Stimulated activated CD8-positive, alpha-beta memory T cell treated with anti-CD3 and anti-CD28 coated beads, Interleukin-4, amount 100 ng/mL, for 24 hours (primary cell): ENCODE measurements around the gene PI4KA.

Experiments
- DNase-seq: peaks from one replicate; pipeline ENCODE4 v3.0.0-alpha.2; 2020; ENCODE audit warnings: low read depth

Gene PI4KA

GRCh38 chr22:20792966-20793728 lies 65.5 kb downstream of the PI4KA start:
- no peak for DNase-seq

- DNase-seq = no peak
Measured at GRCh38 chr22:20792221-20792965, 66.2 kb downstream of the PI4KA start.

GRCh38 chr22:20788627-20789344 lies 69.8 kb downstream of the PI4KA start:
- DNase-seq = no peak

- DNase-seq = no peak
Measured at GRCh38 chr22:20787746-20788626, 70.6 kb downstream of the PI4KA start.

DNA sequence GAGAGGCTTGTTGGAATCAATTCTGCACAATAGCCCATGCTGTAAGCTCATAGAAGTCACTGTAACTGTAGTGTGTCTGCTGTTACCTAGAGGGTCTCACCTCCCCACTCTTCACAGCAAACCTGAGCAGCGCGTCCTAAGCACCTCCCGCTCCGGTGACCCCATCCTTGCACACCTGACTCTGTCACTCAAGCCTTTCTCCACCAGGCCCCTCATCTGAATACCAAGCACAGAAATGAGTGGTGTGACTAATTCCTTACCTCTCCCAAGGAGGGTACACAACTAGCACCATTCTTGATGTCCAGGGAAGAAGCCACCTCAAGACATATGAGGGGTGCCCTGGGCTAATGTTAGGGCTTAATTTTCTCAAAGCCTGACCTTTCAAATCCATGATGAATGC lies 71.4 kb downstream of the PI4KA start:
- no peak for DNase-seq

GRCh38 chr22:20786536-20786979 lies 72.1 kb downstream of the PI4KA start:
- DNase-seq = no peak

- DNase-seq = no peak
Measured at GRCh38 chr22:20786048-20786447, 72.6 kb downstream of the PI4KA start.

- no peak for DNase-seq
Measured at GRCh38 chr22:20785415-20785814, 73.2 kb downstream of the PI4KA start.

DNA sequence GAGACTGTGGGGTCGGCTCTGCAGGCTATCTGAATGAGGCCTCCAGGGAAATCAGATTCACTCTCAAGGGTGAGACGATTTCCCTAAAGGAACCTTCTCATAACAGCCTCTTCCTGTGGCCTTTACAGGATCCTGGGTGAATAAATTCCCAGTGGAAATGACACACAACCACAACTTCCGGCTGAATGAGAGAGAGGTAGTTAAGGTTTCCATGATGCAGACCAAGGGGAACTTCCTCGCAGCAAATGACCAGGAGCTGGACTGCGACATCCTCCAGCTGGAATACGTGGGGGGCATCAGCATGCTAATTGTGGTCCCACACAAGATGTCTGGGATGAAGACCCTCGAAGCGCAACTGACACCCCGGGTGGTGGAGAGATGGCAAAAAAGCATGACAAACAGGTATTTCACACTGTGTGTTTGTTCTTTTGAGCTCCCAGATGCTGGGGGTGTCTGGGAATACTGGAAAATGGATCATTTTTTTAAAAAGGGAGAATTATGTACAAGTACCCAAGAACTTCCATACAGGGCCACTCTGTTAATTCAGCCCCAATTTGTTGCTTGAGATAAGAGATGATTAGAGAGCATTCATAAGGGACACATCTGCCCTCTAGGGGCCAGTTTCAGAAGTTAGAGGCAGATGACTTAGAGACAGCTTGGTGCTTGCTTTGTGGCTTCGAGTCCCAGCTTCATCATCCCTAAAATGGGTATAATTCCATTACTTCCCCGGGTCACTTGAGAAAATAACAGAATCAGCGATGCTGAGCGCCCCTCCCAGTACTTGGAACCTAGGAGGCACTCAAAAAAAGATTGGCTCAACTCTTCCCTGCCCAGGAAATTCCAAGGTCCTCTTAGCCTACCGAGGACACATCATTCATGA lies 74.5 kb downstream of the PI4KA start:
- DNase-seq = peak; percentile 18

GRCh38 chr22:20783300-20783673 lies 75.3 kb downstream of the PI4KA start:
- no peak for DNase-seq

- no peak for DNase-seq
Measured at GRCh38 chr22:20782596-20783299, 75.9 kb downstream of the PI4KA start.

DNA sequence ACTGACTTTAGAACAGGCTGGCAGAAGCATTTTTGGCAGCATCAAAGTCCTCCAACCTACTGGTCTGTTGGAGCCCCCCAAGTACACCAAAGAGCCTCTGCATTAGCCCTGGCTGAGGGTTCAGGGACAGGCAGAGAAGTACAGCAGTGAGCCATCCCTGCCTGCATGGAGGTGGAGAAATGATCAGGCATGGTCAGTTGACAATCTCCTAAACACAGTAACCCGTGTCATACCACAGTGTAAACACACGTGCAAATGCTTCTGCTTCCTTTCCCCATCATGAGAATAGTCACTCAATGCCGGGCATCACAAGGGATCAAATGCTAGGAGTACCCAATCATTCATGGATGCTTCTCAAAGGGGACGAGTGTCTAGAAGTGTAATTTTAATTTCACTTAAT lies 76.5 kb downstream of the PI4KA start:
- DNase-seq = no peak

DNA sequence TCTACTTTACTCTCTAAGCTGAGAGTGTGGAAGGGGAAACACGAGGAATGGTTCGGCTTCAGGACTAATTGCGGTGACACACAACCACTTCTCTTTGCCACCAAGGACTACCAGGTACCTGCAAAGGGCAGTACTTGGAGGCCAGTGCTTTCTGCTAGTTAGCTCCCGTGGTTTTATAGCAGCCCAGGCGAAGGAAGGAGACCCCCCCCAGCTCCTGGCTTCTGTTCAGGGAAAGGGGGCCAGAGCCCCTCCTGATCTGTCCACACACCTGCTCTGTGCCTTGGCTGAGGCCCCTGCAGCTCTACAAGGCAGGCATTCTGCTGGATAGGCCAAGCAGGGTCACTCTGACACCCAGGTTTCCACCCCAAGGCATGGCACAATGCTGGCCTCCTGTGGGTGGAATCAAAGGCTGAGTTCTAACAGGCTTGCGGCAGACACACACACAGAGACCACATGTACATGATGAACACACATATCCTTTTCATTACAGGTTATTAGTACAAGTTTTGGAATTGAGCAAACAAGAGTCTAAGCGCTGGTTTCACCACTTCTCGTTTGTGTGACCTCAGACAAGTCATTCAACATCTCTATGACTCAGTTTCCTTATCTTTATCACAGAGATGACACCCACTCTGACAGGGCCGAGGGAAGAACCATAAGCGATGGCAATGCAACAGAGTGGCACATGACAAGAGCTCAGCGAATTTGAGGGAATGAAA lies 77.2 kb downstream of the PI4KA start:
- no peak for DNase-seq

DNA sequence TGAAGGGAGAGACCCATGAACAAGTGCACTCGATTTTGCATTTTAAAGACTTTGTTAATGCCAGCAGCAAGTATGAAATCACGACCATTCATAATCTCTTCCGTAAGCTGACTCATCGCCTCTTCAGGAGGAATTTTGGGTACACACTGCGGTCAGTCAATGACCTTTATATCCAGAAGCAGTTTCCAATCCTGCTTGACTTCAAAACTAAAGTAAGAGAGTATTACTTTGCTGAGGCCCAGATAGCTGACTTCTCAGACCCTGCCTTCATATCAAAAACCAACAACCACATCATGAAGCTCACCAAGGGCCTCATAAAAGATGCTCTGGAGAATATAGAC lies 78.8 kb downstream of the PI4KA start:
- DNase-seq = no peak

GRCh38 chr22:20779014-20779817 lies 79.4 kb downstream of the PI4KA start:
- DNase-seq = no peak

DNA sequence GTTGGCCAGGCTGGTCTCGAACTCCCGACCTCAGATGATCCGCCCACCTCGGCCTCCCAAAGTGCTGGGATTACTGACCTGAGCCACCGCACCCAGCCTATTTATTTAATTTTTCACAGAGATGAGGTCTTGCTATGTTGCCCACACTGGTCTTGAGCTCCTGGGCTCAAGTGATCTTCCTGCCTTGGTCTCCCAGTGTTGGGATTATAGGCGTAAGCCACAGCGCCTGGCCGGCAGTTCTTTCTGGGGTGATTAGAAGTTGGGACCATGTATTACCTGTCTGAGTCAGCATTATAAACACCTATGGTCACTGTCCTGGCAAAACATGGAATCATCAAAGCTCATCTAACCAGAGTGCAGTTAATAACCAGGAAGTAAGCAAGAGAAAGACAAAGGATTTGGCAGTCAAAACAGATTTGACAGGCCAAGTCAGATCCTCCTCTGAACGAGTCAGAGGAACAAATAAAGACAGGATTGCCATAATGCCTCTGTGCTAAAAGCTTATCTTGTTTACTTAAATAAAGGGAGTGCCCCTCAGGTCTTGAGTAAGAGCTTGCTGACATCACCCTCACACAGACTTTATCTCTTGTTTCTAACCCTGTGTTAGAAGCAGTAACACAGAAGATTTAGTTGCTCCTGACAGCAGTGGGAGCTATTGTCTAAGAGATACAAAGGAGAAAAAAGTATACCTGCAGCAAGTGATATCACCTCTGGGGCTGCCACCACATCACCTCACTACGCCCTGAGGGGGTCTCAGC lies 81.0 kb downstream of the PI4KA start:
- DNase-seq = no peak

- DNase-seq = no peak
Measured at GRCh38 chr22:20776624-20777405, 81.8 kb downstream of the PI4KA start.
